ENCODE measurements around the gene PPP1R14D. TPM values are rescaled to one million over a fixed set of nuclear protein-coding genes. Genes with fewer than 3 reads are reported as not detected.

Gene PPP1R14D
- total and polyA plus RNA-seq, 2 of the 8 experiments (the other 6 are each of a cell fraction or from before 2014, with no cell fraction given): not detected

DNA sequence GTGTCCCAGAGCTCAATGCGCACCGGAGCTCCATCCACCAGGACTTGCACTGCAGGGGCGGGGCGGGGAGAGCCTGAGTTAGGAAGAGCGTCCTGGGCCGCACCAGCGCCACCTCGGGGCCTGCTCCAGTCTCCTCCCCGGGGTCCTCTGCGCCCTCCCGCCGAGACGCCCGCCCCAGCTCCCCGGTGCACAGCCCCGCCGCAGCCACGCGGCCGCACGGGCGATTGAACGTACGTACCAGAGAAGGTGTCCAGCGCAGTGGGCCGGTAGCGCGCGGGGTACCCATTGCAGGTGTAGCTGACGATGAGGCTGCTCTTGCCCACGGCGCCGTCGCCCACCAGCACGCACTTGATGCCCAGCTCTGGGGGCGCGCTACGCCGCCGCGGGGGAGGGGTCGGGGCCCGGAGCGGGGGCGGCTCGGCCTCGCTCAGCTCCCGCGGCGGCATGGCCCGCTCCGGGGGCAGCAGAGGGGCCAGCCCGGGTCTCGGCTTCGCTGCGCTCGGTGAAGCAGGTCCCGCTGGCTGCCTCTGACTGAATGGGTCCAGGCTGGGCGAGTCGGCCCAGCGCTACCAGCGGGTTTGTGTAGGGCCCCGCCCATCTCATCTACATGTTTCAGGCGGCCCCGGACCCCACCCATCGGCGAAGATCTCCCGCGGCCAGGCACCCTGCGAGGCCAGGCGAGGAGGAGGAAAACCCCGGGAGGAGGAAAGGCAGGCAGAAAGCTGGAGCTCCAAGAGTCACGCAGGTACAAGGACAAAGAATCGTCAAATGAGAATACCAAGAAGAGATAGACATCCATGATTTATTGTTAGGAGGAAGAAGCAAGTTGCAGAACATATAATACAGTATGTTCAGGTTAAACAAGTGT lies 45.4 kb upstream of the PPP1R14D start, which contains the start of gene RHOV (continued):
- TF ChIP-seq, protein P1, sequence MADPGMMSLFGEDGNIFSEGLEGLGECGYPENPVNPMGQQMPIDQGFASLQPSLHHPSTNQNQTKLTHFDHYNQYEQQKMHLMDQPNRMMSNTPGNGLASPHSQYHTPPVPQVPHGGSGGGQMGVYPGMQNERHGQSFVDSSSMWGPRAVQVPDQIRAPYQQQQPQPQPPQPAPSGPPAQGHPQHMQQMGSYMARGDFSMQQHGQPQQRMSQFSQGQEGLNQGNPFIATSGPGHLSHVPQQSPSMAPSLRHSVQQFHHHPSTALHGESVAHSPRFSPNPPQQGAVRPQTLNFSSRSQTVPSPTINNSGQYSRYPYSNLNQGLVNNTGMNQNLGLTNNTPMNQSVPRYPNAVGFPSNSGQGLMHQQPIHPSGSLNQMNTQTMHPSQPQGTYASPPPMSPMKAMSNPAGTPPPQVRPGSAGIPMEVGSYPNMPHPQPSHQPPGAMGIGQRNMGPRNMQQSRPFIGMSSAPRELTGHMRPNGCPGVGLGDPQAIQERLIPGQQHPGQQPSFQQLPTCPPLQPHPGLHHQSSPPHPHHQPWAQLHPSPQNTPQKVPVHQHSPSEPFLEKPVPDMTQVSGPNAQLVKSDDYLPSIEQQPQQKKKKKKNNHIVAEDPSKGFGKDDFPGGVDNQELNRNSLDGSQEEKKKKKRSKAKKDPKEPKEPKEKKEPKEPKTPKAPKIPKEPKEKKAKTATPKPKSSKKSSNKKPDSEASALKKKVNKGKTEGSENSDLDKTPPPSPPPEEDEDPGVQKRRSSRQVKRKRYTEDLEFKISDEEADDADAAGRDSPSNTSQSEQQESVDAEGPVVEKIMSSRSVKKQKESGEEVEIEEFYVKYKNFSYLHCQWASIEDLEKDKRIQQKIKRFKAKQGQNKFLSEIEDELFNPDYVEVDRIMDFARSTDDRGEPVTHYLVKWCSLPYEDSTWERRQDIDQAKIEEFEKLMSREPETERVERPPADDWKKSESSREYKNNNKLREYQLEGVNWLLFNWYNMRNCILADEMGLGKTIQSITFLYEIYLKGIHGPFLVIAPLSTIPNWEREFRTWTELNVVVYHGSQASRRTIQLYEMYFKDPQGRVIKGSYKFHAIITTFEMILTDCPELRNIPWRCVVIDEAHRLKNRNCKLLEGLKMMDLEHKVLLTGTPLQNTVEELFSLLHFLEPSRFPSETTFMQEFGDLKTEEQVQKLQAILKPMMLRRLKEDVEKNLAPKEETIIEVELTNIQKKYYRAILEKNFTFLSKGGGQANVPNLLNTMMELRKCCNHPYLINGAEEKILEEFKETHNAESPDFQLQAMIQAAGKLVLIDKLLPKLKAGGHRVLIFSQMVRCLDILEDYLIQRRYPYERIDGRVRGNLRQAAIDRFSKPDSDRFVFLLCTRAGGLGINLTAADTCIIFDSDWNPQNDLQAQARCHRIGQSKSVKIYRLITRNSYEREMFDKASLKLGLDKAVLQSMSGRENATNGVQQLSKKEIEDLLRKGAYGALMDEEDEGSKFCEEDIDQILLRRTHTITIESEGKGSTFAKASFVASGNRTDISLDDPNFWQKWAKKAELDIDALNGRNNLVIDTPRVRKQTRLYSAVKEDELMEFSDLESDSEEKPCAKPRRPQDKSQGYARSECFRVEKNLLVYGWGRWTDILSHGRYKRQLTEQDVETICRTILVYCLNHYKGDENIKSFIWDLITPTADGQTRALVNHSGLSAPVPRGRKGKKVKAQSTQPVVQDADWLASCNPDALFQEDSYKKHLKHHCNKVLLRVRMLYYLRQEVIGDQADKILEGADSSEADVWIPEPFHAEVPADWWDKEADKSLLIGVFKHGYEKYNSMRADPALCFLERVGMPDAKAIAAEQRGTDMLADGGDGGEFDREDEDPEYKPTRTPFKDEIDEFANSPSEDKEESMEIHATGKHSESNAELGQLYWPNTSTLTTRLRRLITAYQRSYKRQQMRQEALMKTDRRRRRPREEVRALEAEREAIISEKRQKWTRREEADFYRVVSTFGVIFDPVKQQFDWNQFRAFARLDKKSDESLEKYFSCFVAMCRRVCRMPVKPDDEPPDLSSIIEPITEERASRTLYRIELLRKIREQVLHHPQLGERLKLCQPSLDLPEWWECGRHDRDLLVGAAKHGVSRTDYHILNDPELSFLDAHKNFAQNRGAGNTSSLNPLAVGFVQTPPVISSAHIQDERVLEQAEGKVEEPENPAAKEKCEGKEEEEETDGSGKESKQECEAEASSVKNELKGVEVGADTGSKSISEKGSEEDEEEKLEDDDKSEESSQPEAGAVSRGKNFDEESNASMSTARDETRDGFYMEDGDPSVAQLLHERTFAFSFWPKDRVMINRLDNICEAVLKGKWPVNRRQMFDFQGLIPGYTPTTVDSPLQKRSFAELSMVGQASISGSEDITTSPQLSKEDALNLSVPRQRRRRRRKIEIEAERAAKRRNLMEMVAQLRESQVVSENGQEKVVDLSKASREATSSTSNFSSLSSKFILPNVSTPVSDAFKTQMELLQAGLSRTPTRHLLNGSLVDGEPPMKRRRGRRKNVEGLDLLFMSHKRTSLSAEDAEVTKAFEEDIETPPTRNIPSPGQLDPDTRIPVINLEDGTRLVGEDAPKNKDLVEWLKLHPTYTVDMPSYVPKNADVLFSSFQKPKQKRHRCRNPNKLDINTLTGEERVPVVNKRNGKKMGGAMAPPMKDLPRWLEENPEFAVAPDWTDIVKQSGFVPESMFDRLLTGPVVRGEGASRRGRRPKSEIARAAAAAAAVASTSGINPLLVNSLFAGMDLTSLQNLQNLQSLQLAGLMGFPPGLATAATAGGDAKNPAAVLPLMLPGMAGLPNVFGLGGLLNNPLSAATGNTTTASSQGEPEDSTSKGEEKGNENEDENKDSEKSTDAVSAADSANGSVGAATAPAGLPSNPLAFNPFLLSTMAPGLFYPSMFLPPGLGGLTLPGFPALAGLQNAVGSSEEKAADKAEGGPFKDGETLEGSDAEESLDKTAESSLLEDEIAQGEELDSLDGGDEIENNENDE (IDR thresholded peaks at IDR 0.05; ENCODE audit: insufficient replicate concordance, low read length): no peak
- TF ChIP-seq RXRA (IDR thresholded peaks at IDR 0.05; ENCODE audit: insufficient read depth, low read depth, low read length) (no peak), TAF7 (optimal IDR thresholded peaks at IDR 0.05; ENCODE audit: borderline replicate concordance, low read depth, low read length) (peak; percentile 53), POLR2A (IDR thresholded peaks at IDR 0.05; ENCODE audit: control extremely low read depth in 1 of 2, low read depth in 2 of 2, low read length in 2 of 2) (peak in 1 of 2 experiments; percentile 53; a peak in 2 of 3 replicates), KDM4A (IDR thresholded peaks at IDR 0.05; ENCODE audit: low read depth, low read length, severe bottlenecking) (peak; percentile 95), SP1 (IDR thresholded peaks at IDR 0.05; ENCODE audit: low read depth, low read length) (no peak), CREB1 (IDR thresholded peaks at IDR 0.05) (peak; percentile 18; the same call in 1 of the 2 replicates), HDAC6 (IDR thresholded peaks at IDR 0.05; ENCODE audit: low read depth, low read length) (no peak), TBP (IDR thresholded peaks at IDR 0.05; ENCODE audit: low read depth, low read length) (peak; percentile 83)
